HepG2 (cell line): ENCODE measurements around the gene SLC35E4. TPM values are rescaled to one million over a fixed set of nuclear protein-coding genes. Genes with fewer than 3 reads are reported as not detected.

Experiments
- MXI1 ChIP-seq: IDR thresholded peaks from 3 replicates; pipeline ENCODE4 v1.6.1; 2012; ENCODE audit warnings: low read depth, low read length, inconsistent platforms, borderline replicate concordance
- NR0B2 ChIP-seq: sonication (generic); formaldehyde crosslinking; IDR thresholded peaks from 2 replicates; pipeline ENCODE4 v1.4.0; 2020; ENCODE audit warnings: mild to moderate bottlenecking, missing genetic modification reagents
- RBM39 ChIP-seq: fragments of 200-400 bp; formaldehyde crosslinking; IDR thresholded peaks from one replicate; pipeline ENCODE4 v1.6.1; 2018; ENCODE audit warnings: antibody characterized with exemption, mild to moderate bottlenecking, low read depth, low read length; ENCODE audit not compliant: poor library complexity, severe bottlenecking
- SOX5 ChIP-seq: IDR thresholded peaks from 2 replicates; pipeline ENCODE4 v1.6.1; 2016; ENCODE audit warnings: borderline replicate concordance
- TCF12 ChIP-seq, 2 experiments: fragments of 450-650 bp in 1 of 2; sonication (generic) in 1 of 2; formaldehyde crosslinking in 1 of 2; IDR thresholded peaks; 2 replicates each; pipeline versions ENCODE4 v1.6.1 to v1.8.0; 2017 to 2022; ENCODE audit warnings: antibody characterized with exemption in 1 of 2, mild to moderate bottlenecking in 1 of 2, missing genetic modification reagents in 1 of 2, moderate library complexity in 1 of 2
- ZBTB40 ChIP-seq, 2 experiments: fragments of 450-650 bp in 1 of 2; sonication (generic) in 1 of 2; formaldehyde crosslinking in 1 of 2; IDR thresholded peaks; 2 replicates each; pipeline versions ENCODE4 v1.6.1 to v1.8.0; 2016 to 2022; ENCODE audit warnings: antibody characterized with exemption in 1 of 2, mild to moderate bottlenecking in 1 of 2, missing genetic modification reagents in 1 of 2
- ZFYVE20 ChIP-seq: sonication (generic); formaldehyde crosslinking; IDR thresholded peaks from 2 replicates; pipeline ENCODE4 v1.8.0; 2023; ENCODE audit warnings: low read depth, mild to moderate bottlenecking, moderate library complexity, missing genetic modification reagents, borderline replicate concordance
- ZHX2 ChIP-seq, 2 experiments: sonication (generic) in 1 of 2; formaldehyde crosslinking in 1 of 2; IDR thresholded peaks; 2 replicates each; pipeline versions ENCODE4 v1.6.1 to v1.9.0; 2014 to 2022; ENCODE audit warnings: antibody characterized with exemption in 1 of 2, borderline replicate concordance in 1 of 2, inconsistent platforms in 1 of 2, low read depth in 1 of 2, missing genetic modification reagents in 1 of 2
- ZNF850 ChIP-seq: sonication (generic); formaldehyde crosslinking; conservative IDR thresholded peaks from 2 replicates; pipeline ENCODE4 v1.9.0; 2021; ENCODE audit warnings: mild to moderate bottlenecking, missing genetic modification reagents
- polyA plus RNA-seq, 8 experiments: library from polyadenylated mRNA; depleted of rRNA in 3 of 8; stranded (reverse) in 7 of 8; unstranded in 1 of 8; fragments of >200 nt; fragmentation: Illumina TruSeq in 4 of 8; extraction: Trizol in 4 of 8; gene quantifications; 2 replicates each; pipeline versions ENCODE4 v1.2.1 to v1.2.3, GENCODE V29; 2011 to 2016; ENCODE audit warnings: low read depth in 4 of 8, missing spikeins in 1 of 8, mixed read lengths in 1 of 8; ENCODE audit not compliant: insufficient read depth in 1 of 8
- total RNA-seq, 5 experiments: library from RNA; depleted of rRNA; stranded (reverse); fragments of >200 nt; fragmentation: Illumina TruSeq; extraction: Trizol; gene quantifications; 2 replicates each; pipeline ENCODE4 v1.2.3, GENCODE V29; 2016; ENCODE audit warnings: low read depth in 1 of 5

SLC35E4 gene
- total and polyA plus RNA-seq, 2 of the 13 experiments (the other 11 are each of a cell fraction or from before 2014, with no cell fraction given): 0.07 to 0.15 TPM

GRCh38 chr22:30667494-30668385, 32.2 kb downstream of the SLC35E4 start, which contains the start of gene DUSP18 (continued):
- TF ChIP-seq ZHX2 (IDR thresholded peaks at IDR 0.05; ENCODE audit: low read depth) (no peak), ZHX2 (CRISPR knock-in tag; IDR thresholded peaks at IDR 0.05; ENCODE audit: borderline replicate concordance) (no peak), NR0B2 (peak; percentile 17; the same call in 1 of the 2 replicates), SOX5 (no peak), RBM39 (peak; percentile 43), ZFYVE20 (CRISPR knock-in tag) (0 out of 2 replicates have a peak, but pooled peaks have one; percentile 26), ZNF850 (CRISPR knock-in tag) (no peak), MXI1 (peak; percentile 90; the same call in 2 of the 3 replicates), TCF12 (IDR thresholded peaks at IDR 0.05) (no peak), TCF12 (CRISPR knock-in tag; IDR thresholded peaks at IDR 0.05) (no peak), ZBTB40 (IDR thresholded peaks at IDR 0.05) (no peak), ZBTB40 (CRISPR knock-in tag; IDR thresholded peaks at IDR 0.05) (0 out of 2 replicates have a peak, but pooled peaks have one; percentile 7)
